Upper lobe of left lung (tissue), 6 donors: ENCODE results near the gene VSTM2L. TPM values are rescaled to one million over a fixed set of nuclear protein-coding genes. Genes with fewer than 3 reads are reported as not detected.

Experiments used
- ATAC-seq, 2 donors: fragments of 200-7000 bp; cut with Tn5 transposase; one replicate each; pipeline ENCODE4 v1.9.1; 2022; ENCODE audit warnings: mild to moderate bottlenecking in 2 of 2, moderate library complexity in 2 of 2; ENCODE audit not compliant: low FRiP score in 2 of 2
- DNase-seq, 2 donors: peaks; one replicate each; pipeline ENCODE4 v3.0.0-alpha.2; 2019 to 2020
- H3K27ac ChIP-seq, 4 donors: fragments of 200-600 bp; sonication (generic); one replicate each; pipeline ENCODE4 v1.5.1; 2016 to 2019
- H3K27me3 ChIP-seq, 4 donors: fragments of 200-600 bp; sonication (generic); one replicate each; pipeline ENCODE4 v1.5.1; 2017 to 2019
- H3K36me3 ChIP-seq, 4 donors: fragments of 200-600 bp; sonication (generic); one replicate each; pipeline ENCODE4 v1.5.1; 2016 to 2019
- H3K4me1 ChIP-seq, 4 donors: fragments of 200-600 bp; sonication (generic); one replicate each; pipeline ENCODE4 v1.5.1; 2018 to 2019
- H3K4me3 ChIP-seq, 4 donors: fragments of 200-600 bp; sonication (generic); one replicate each; pipeline ENCODE4 v1.5.1; 2017 to 2019; ENCODE audit warnings: mild to moderate bottlenecking in 2 of 4, moderate library complexity in 1 of 4
- H3K9me3 ChIP-seq, 4 donors: fragments of 200-600 bp; sonication (generic); one replicate each; pipeline ENCODE4 v1.5.1; 2018 to 2019
- EP300 ChIP-seq, 4 donors: sonication (generic); formaldehyde crosslinking; IDR thresholded peaks; one replicate each; pipeline ENCODE4 v1.5.1; 2017; ENCODE audit warnings: antibody characterized with exemption in 4 of 4, control low read depth in 2 of 4
- POLR2A ChIP-seq, 4 donors: fragments of 450-650 bp; IDR thresholded peaks; one replicate each; pipeline ENCODE4 v1.5.1; 2016 to 2017; ENCODE audit warnings: antibody characterized with exemption in 4 of 4, mild to moderate bottlenecking in 2 of 4
- POLR2AphosphoS5 ChIP-seq, 2 donors: sonication (generic); formaldehyde crosslinking; IDR thresholded peaks; one replicate each; pipeline ENCODE4 v1.5.1; 2017; ENCODE audit warnings: antibody characterized with exemption in 2 of 2
- WGBS, 2 donors: methylation state at CpG; one replicate each; pipeline ENCODE4 v1.1.5; 2017 to 2018; 5-methylcytosine and 5-hydroxymethylcytosine counted together
- total RNA-seq, 6 donors: library from RNA; depleted of rRNA in 4 of 6; stranded (reverse); fragments of >200 nt in 4 of 6; gene quantifications; one replicate each; pipeline versions ENCODE4 v1.1.0 to v1.2.1, GENCODE V29; 2016 to 2021
- TF ChIP-seq, protein P1 (sequence below), 6 experiments: fragments of 450-650 bp in 4 of 6; fragments of 200-600 bp in 2 of 6; sonication (generic) in 2 of 6; IDR thresholded peaks; one replicate each; pipeline ENCODE4 v1.5.1; 2016 to 2019; ENCODE audit warnings: antibody characterized with exemption in 6 of 6
- donor health status: DM: no; HTN: no; CAD: no; lungs with moderate emphysema.
- donor health status: DM: no; HTN: yes; CAD: no; lungs with severe emphysema.

VSTM2L gene
- total RNA-seq, 6 donors from 2014 or later, result 1.0 to 47.2 (median 24.8) TPM

GRCh38 chr20:37905671-37906613 is 3.0 kb downstream of the VSTM2L start:
- DNase-seq (peak in 1 of 2 donors; percentile 71), ATAC-seq (no peak)
- no peak overlapping the region for H3K4me3 ChIP-seq
- 63 to 73% methylated on average over 11 to 16 of the region's 16 CpGs for WGBS, 2 donors
- peaks cover 11 to 27% (median 16%) of the 10 kb centered on the region in 4 donors for H3K4me1 ChIP-seq
- H3K9me3 ChIP-seq, result no peaks in the 10 kb centered on the region
- TF ChIP-seq, protein P1, sequence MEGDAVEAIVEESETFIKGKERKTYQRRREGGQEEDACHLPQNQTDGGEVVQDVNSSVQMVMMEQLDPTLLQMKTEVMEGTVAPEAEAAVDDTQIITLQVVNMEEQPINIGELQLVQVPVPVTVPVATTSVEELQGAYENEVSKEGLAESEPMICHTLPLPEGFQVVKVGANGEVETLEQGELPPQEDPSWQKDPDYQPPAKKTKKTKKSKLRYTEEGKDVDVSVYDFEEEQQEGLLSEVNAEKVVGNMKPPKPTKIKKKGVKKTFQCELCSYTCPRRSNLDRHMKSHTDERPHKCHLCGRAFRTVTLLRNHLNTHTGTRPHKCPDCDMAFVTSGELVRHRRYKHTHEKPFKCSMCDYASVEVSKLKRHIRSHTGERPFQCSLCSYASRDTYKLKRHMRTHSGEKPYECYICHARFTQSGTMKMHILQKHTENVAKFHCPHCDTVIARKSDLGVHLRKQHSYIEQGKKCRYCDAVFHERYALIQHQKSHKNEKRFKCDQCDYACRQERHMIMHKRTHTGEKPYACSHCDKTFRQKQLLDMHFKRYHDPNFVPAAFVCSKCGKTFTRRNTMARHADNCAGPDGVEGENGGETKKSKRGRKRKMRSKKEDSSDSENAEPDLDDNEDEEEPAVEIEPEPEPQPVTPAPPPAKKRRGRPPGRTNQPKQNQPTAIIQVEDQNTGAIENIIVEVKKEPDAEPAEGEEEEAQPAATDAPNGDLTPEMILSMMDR (IDR thresholded peaks at IDR 0.05), result no peak
- TF ChIP-seq POLR2A (IDR thresholded peaks at IDR 0.05), result no peak
- no peak for TF ChIP-seq EP300 (IDR thresholded peaks at IDR 0.05)
- TF ChIP-seq POLR2AphosphoS5 (IDR thresholded peaks at IDR 0.05), result no peak
- no peak overlapping the region for H3K27ac ChIP-seq
- no peaks in the 10 kb centered on the region for H3K36me3 ChIP-seq
- H3K27me3 ChIP-seq, result peaks cover 0 to 27% (median 13%) of the 10 kb centered on the region in 4 donors

- no peak overlapping the region for H3K4me3 ChIP-seq
- TF ChIP-seq, protein P1 (IDR thresholded peaks at IDR 0.05), result no peak
- TF ChIP-seq POLR2A (IDR thresholded peaks at IDR 0.05) (no peak), POLR2AphosphoS5 (IDR thresholded peaks at IDR 0.05) (no peak), EP300 (IDR thresholded peaks at IDR 0.05) (no peak)
- ATAC-seq, result no peak
- no peak for DNase-seq
- WGBS, 2 donors, result 45 to 50% methylated on average over 1 to 3 of the region's 3 CpGs
- H3K27ac ChIP-seq, result no peak overlapping the region
- peaks cover 10 to 22% (median 15%) of the 10 kb centered on the region in 4 donors for H3K4me1 ChIP-seq
- no peaks in the 10 kb centered on the region for H3K36me3 ChIP-seq
- peaks cover 0 to 22% (median 8%) of the 10 kb centered on the region in 4 donors for H3K27me3 ChIP-seq
- no peaks in the 10 kb centered on the region for H3K9me3 ChIP-seq
Observed at GRCh38 chr20:37907330-37907676, 4.4 kb downstream of the VSTM2L start.

- WGBS, 2 donors, result 23 to 36% methylated on average over 13 to 17 of the region's 17 CpGs
- DNase-seq (no peak), ATAC-seq (no peak)
- peaks cover 5 to 17% (median 10%) of the 10 kb centered on the region in 4 donors for H3K4me1 ChIP-seq
- no peak overlapping the region for H3K4me3 ChIP-seq
- no peaks in the 10 kb centered on the region for H3K36me3 ChIP-seq
- no peak for TF ChIP-seq POLR2A (IDR thresholded peaks at IDR 0.05)
- no peak for TF ChIP-seq EP300 (IDR thresholded peaks at IDR 0.05)
- TF ChIP-seq, protein P1 (IDR thresholded peaks at IDR 0.05), result no peak
- TF ChIP-seq POLR2AphosphoS5 (IDR thresholded peaks at IDR 0.05), result no peak
- no peak overlapping the region for H3K27ac ChIP-seq
- peaks cover 0 to 17% (median 6%) of the 10 kb centered on the region in 4 donors for H3K27me3 ChIP-seq
- H3K9me3 ChIP-seq, result no peaks in the 10 kb centered on the region
Observed at GRCh38 chr20:37907677-37908401, 4.9 kb downstream of the VSTM2L start.

- 56 to 78% methylated on average over 5 to 9 of the region's 9 CpGs for WGBS, 2 donors
Observed at GRCh38 chr20:37911261-37911660, 8.3 kb downstream of the VSTM2L start.

More at GRCh38 chr20:37911261-37911660, 8.3 kb downstream of the VSTM2L start:
- no peak overlapping the region for H3K27ac ChIP-seq
- peaks cover 9 to 24% (median 11%) of the 10 kb centered on the region in 4 donors for H3K4me1 ChIP-seq
- ATAC-seq, result no peak
- no peak overlapping the region for H3K4me3 ChIP-seq
- no peak for DNase-seq
- H3K27me3 ChIP-seq, result peaks cover 0 to 5% (median 2%) of the 10 kb centered on the region in 4 donors
- no peaks in the 10 kb centered on the region for H3K36me3 ChIP-seq
- no peaks in the 10 kb centered on the region for H3K9me3 ChIP-seq
- TF ChIP-seq POLR2AphosphoS5 (IDR thresholded peaks at IDR 0.05), result no peak
- TF ChIP-seq, protein P1 (IDR thresholded peaks at IDR 0.05), result no peak
- no peak for TF ChIP-seq EP300 (IDR thresholded peaks at IDR 0.05)
- no peak for TF ChIP-seq POLR2A (IDR thresholded peaks at IDR 0.05)
